Amniotic stem cell (primary cell): ENCODE data around the gene BAZ2B.

ENCODE experiments used
- DNase-seq: peaks from one replicate; lab custom pipeline; 2025; lab: John Stamatoyannopoulos, UW

BAZ2B gene

GRCh38 chr2:159573846-159574606 is 42.3 kb downstream of the BAZ2B start:
- DNase-seq, result no peak

- DNase-seq, result no peak
Observed at GRCh38 chr2:159573294-159573693, 43.1 kb downstream of the BAZ2B start.

- no peak for DNase-seq
Observed at GRCh38 chr2:159572459-159572858, 43.9 kb downstream of the BAZ2B start.

GRCh38 chr2:159571540-159572260 is 44.6 kb downstream of the BAZ2B start:
- DNase-seq, result no peak

- no peak for DNase-seq
Observed at GRCh38 chr2:159564081-159564480, 52.3 kb downstream of the BAZ2B start.

- no peak for DNase-seq
Observed at GRCh38 chr2:159562248-159562647, 54.1 kb downstream of the BAZ2B start.

- no peak for DNase-seq
Observed at GRCh38 chr2:159561786-159562185, 54.6 kb downstream of the BAZ2B start.

- DNase-seq, result no peak
Observed at GRCh38 chr2:159561242-159561641, 55.1 kb downstream of the BAZ2B start.

GRCh38 chr2:159559034-159559433 is 57.3 kb downstream of the BAZ2B start:
- no peak for DNase-seq

- DNase-seq, result no peak
Observed at GRCh38 chr2:159558479-159558878, 57.9 kb downstream of the BAZ2B start.

GRCh38 chr2:159557437-159558034 is 58.8 kb downstream of the BAZ2B start:
- no peak for DNase-seq

- DNase-seq, result no peak
Observed at GRCh38 chr2:159555651-159556392, 60.5 kb downstream of the BAZ2B start.

- DNase-seq, result no peak
Observed at GRCh38 chr2:159553727-159554126, 62.6 kb downstream of the BAZ2B start.

- DNase-seq, result no peak
Observed at GRCh38 chr2:159551806-159552205, 64.5 kb downstream of the BAZ2B start.

GRCh38 chr2:159550231-159550630 is 66.1 kb downstream of the BAZ2B start:
- no peak for DNase-seq

- DNase-seq, result no peak
Observed at GRCh38 chr2:159549234-159549633, 67.1 kb downstream of the BAZ2B start.

- DNase-seq, result no peak
Observed at GRCh38 chr2:159546716-159547430, 69.5 kb downstream of the BAZ2B start.

GRCh38 chr2:159546039-159546438 is 70.3 kb downstream of the BAZ2B start:
- no peak for DNase-seq

GRCh38 chr2:159545085-159545484 is 71.3 kb downstream of the BAZ2B start:
- no peak for DNase-seq

- DNase-seq, result no peak
Observed at GRCh38 chr2:159542101-159542500, 74.2 kb downstream of the BAZ2B start.

- DNase-seq, result no peak
Observed at GRCh38 chr2:159539701-159540100, 76.6 kb downstream of the BAZ2B start.

GRCh38 chr2:159538801-159539200 is 77.5 kb downstream of the BAZ2B start:
- DNase-seq, result no peak
